Stimulated activated CD4-positive, alpha-beta T cell treated with anti-CD3 and anti-CD28 coated beads, Interleukin-12 subunit alpha, Interleukin-12 subunit beta, amount 100 ng/mL, for 24 hours (primary cell): ENCODE data around the gene EHMT1.
"Not testable (repeated sequence)": the region's sequence is repeated elsewhere in the genome, so short reads cannot be mapped to it uniquely, and the experiment has no call there.

Source experiments
- DNase-seq, 2 experiments: peaks; one replicate each; pipeline ENCODE4 v3.0.0-alpha.2; 2020; ENCODE audit warnings: low read depth in 2 of 2

The EHMT1 gene

DNA sequence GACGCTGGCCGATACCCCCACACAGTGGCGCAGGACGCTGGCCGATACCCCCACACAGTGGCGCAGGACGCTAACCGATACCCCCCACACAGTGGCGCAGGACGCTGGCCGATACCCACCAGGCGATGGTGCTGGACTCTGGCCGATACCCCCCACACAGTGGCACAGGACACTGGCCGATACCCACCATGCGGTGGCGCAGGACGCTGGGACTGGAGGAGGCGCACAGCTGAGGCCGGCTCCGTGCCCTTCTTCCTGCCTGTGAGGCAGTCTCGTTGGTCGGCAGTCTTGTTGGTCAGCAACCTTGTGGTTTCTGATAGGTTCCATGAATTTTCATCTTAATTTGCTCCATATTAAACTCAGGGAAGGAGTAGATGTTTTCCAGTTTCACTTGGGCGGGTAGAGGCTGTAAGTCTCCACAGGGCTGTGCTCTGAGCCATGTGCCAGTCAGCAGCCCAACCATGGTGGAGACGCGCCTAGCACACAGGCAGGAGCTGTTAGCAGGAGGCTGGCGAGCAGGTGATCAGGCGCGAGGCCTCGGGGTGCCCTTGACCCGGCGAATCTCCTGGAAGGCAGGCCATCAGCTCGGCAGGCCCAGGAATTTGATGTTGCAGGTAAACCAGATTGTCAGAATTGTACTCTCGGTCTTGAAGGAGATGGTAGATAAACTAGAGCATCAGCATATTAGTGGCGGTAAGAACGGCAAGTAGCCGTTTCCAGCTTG lies 75.6 kb downstream of the EHMT1 start:
- DNase-seq: no peak

- no peak for DNase-seq
Observed at GRCh38 chr9:137694962-137695875, 76.4 kb downstream of the EHMT1 start.

GRCh38 chr9:137696136-137696925 lies 77.5 kb downstream of the EHMT1 start:
- no peak for DNase-seq

- DNase-seq: no peak
Observed at GRCh38 chr9:137697193-137697592, 78.4 kb downstream of the EHMT1 start.

- DNase-seq: no peak
Observed at GRCh38 chr9:137697832-137698231, 79.0 kb downstream of the EHMT1 start.

DNA sequence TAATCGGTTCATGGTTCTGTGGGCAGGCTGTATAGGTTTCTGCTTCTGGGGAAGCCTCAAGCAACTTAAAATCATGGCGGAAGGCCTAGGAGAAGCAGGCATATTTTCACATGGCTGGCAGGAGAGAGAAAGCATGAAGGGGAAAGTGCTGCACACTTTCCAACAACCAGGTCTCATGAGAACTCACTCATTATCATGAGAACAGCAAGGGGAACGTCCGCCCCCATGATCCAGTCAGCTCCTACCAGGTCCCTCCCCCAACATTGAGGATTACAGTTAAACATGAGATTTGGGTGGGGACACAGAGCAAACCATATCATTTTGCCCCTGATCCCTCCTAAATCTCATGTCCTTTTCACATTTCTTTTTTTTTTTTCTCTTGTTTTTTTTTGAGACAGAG lies 82.1 kb downstream of the EHMT1 start:
- no peak for DNase-seq

DNA sequence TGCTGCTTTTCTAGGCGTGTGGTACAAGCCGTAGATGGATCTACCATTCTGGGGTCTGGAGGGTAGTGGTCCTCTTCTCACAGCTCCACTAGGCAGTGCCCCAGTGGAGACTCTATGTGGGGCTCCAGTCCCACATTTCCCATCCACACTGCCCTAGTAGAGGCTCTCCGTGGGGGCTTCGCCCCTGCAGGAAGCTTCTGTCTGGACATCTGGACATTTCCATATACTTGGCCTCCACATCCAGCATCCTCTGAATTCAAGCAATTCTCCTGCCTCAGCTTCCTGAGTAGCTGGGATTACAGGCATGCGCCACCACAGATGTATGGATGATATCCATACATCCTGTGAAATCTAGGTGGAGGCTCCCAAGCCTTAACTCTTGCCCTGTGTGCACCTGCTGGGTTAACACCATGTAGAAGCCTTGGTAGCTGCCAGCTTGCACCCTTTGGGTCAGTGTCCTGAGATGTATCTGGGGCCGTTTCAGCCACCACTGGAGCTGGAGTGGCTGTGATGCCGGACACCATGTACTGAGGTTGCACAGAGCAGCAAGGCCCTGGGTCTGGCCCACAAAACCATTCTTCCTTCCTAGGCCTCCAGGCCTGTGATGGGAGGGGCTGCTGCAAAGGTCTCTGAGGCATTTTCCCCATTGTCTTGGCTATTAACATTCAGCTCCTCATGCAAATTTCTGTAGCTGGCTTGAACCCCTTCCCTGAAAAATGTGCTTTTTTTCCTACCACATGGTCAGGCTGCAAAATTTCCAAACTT lies 84.0 kb downstream of the EHMT1 start:
- DNase-seq: no peak

- no peak for DNase-seq
Observed at GRCh38 chr9:137703842-137704508, 85.2 kb downstream of the EHMT1 start.

DNA sequence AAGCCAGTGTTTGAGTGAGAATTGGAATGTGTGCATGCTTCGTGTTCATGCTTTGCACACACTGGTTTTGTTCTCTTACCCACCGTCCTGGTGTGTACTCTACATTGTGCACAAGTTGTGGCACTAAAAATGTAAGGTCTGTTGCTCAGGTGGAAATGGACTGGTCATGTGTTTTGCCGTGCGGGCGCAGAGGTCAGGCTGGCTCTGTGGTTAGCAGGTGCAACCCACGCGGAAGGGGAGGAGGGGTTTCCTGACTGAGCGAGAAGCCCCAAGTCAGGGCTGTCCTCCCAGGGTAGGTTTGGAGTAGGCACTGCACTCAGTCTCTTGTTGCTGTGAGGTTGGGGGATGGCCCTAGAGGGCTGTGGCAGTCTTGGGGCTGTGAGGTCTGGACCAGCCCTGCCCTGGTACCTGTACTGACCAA lies 86.6 kb downstream of the EHMT1 start:
- DNase-seq: peak in 1 of 2 experiments; percentile 23

GRCh38 chr9:137705906-137706305 lies 87.1 kb downstream of the EHMT1 start:
- no peak for DNase-seq

DNA sequence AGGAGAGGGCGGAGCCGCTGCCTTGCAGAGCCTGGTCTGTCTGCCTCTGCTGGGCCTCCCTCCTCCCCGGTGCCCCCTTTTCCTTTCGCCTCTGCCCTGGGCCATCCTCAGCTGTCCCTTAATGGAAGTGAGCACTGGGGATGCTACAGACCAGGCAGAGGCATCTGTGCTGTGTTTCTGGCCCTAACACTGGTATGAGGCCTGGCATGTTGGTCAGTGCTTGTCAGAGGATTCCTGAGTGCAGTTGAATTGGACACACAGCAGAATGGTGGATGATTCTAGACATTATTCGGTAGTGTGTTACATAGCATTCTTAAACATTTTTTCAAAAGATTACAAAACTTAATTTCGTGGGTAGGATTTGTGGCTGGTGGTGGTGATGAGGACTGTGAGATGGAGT lies 88.6 kb downstream of the EHMT1 start:
- no peak for DNase-seq

- DNase-seq: no peak
Observed at GRCh38 chr9:137708590-137709284, 89.9 kb downstream of the EHMT1 start.

DNA sequence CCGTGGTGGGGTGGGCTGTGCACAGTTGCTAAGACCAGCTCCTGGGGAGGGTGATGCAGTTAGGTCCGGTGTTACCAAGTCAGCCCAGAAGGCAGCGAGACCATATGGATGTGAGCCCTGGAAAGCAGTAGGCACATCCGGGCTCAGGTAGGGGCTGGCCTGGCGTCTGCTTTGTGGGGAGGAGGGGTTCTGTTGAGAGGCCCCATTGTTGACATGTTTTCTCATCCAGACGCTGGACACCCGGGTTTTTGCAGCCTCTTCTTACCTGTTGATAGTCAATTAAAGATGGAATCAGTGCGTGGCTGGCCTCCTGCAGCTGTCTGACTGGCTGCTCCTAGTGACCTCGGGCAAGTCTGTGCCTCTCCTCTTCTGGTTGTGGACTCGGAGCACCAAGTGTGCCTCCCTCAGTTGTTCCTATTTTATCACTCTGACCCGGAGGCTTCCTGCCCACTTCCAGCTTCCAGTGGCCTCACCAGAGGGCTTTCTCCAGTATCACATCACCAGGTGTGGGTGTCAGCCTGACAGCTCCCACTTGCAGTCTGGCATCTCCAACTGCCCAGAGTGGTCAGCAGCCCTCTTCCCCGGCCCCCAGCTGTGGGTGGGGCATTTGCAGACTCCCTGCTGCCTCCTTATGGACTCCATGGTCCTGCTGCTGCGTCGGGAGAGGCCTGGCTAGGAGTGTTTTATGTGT lies 90.8 kb downstream of the EHMT1 start:
- DNase-seq: no peak

DNA sequence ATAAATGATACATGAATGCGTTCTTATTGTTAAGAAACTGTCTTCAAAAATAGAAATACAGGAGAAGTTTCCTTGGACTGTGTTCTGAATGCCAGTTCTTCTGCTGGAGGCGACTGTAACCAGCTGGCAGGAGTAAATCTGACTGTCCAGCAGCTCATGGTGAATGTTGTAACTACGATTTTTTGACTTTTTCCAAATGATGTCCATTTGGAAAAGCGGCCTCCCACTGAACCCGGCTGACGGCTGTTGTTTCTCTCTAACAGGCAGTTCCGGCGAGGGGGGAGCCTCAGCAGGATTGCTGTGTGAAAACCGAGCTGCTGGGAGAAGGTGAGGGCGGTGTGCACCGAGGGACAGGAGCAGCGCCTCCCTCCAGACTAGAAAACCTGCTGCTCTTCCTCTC lies 91.9 kb downstream of the EHMT1 start:
- DNase-seq: no peak

GRCh38 chr9:137711678-137712105 lies 92.9 kb downstream of the EHMT1 start:
- no peak for DNase-seq

GRCh38 chr9:137715321-137715720 lies 96.5 kb downstream of the EHMT1 start:
- no peak for DNase-seq

DNA sequence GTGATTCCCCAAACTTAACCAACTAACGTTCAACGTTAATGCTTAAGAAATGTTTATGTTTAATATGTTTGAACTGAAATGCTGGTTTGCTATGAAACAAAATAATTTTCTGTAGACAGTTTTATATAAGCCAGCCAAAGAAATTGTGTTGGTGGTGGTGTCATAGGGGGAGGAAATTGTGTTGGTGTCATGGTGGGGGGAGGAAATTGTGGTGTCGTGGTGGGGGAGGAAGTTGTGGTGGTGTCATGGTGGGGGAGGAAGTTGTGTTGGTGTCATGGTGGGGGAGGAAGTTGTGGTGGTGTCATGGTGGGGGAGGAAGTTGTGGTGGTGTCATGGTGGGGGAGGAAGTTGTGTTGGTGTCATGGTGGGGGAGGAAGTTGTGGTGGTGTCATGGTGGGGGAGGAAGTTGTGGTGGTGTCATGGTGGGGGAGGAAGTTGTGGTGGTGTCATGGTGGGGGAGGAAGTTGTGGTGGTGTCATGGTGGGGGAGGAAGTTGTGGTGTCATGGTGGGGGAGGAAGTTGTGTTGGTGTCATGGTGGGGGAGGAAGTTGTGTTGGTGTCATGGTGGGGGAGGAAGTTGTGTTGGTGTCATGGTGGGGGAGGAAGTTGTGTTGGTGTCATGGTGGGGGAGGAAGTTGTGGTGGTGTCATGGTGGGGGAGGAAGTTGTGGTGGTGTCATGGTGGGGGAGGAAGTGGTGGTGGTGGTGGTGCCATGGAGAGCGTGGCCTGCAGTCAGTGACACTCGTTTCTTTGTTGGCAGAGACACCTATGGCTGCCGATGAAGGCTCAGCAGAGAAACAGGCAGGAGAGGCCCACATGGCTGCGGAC lies 97.3 kb downstream of the EHMT1 start:
- DNase-seq: not testable (repeated sequence)

- DNase-seq: no peak
Observed at GRCh38 chr9:137716694-137717287, 98.0 kb downstream of the EHMT1 start.
